GM18517 (cell line): ENCODE results near the gene KCNIP1.

Experiments
- ATAC-seq: cut with Tn5 transposase; IDR thresholded peaks from one replicate; pipeline ENCODE4 v1.9.1; 2021; ENCODE audit warnings: mild to moderate bottlenecking, moderate library complexity; ENCODE audit not compliant: unreplicated experiment

Gene KCNIP1

GRCh38 chr5:170503990-170504596, at the start of gene KCNIP1:
Gene KCNIP1, plus strand, starts transcription at chr5:170504020.
- ATAC-seq = no peak

GRCh38 chr5:170463426-170463825, 40.4 kb upstream of the KCNIP1 start:
- ATAC-seq = no peak

- ATAC-seq = no peak
Observed at GRCh38 chr5:170464280-170465127, 39.3 kb upstream of the KCNIP1 start.

- no peak for ATAC-seq
Observed at GRCh38 chr5:170466553-170466952, 37.3 kb upstream of the KCNIP1 start.

- no peak for ATAC-seq
Observed at GRCh38 chr5:170466988-170467707, 36.7 kb upstream of the KCNIP1 start.

DNA sequence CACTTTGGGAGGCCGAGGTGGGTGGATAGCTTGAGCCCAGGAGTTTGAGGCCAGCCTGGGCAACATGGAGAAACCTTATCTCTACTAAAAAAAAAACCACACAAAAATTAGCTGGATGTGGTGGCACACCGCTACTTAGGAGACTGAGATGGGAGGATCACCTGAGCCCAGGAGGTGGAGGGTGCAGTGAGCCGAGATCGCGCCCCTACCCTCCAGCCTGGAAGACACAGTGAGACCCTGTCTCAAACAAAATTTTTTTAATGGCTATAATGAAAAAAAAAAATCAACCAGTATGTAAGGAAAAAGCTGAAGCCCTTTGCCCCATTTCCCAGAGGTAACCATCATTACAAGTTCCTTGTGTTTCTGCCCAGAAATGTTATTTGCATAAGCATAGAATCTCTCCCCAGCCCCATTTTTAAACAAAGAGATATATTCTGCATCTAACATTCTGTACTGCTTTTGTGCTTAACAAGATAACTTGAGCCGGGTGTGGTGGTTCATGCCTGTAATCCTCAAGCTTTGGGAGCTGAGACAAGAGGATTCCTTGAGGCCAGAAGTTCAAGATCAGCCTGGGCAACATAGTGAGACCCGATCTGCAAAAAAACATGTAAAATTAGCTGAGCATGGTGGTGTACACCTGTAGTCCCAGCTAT, 35.1 kb upstream of the KCNIP1 start:
- no peak for ATAC-seq

GRCh38 chr5:170469414-170469813, 34.4 kb upstream of the KCNIP1 start:
- ATAC-seq = no peak

DNA sequence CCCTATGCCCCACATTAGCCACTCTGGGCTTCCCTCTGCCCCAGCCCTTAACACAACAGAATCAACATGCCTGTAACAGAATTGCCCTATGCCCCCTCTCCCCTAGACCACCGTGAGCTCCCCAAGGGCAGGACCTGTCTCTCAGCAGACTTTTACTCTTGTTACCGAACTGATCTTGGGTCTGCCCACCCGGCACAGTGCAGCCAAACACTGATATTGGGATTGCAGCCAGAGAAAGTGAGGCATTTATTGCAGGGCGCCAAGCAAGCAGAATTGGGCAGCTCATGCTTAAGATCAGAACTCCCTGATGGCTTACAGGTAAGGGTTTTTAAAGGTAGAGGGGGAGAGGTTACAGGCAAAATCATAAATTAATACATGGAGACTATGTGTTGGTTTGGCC, 33.5 kb upstream of the KCNIP1 start:
- ATAC-seq = no peak

- ATAC-seq = no peak
Observed at GRCh38 chr5:170470808-170471404, 32.9 kb upstream of the KCNIP1 start.

- ATAC-seq = no peak
Observed at GRCh38 chr5:170471551-170472178, 32.2 kb upstream of the KCNIP1 start.

DNA sequence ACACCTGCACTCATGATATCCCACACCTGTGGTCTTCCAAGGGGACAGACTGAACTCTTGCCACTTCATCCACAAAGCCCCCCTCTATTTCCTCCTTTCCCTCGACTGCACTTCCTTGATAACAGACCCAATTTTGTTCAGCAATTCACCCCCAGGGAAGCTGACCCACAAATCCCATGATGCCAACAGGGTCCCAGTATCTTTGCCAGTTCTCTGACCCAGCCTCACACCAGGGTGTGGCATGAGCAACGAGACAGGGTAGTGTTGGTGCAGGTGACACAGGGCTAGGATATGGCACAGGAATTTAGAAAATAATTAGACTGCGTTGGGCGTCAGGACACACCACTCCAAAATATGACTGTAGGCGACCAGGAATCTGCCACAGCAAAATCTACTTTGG, 30.2 kb upstream of the KCNIP1 start:
- no peak for ATAC-seq

- no peak for ATAC-seq
Observed at GRCh38 chr5:170474489-170475274, 29.1 kb upstream of the KCNIP1 start.

GRCh38 chr5:170475294-170476000, 28.4 kb upstream of the KCNIP1 start:
- no peak for ATAC-seq

DNA sequence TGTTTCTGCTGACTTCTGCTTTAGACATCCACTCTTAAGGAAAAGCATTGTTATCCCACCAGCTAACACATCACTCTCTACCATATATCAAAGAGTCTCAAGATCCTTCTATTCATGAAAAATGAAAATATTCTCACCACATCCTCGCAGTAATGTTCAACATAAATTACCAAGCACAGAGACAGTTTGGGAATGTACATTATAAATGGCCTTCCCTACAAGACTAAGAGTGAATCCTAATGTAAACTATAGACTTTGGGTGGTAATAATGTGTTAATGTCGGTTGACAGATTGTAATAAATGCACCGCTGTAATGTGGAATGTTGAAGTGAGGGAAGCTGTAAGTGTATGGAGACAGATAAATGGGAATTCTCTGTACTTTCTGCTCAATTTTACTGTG, 27.1 kb upstream of the KCNIP1 start:
- ATAC-seq = no peak

DNA sequence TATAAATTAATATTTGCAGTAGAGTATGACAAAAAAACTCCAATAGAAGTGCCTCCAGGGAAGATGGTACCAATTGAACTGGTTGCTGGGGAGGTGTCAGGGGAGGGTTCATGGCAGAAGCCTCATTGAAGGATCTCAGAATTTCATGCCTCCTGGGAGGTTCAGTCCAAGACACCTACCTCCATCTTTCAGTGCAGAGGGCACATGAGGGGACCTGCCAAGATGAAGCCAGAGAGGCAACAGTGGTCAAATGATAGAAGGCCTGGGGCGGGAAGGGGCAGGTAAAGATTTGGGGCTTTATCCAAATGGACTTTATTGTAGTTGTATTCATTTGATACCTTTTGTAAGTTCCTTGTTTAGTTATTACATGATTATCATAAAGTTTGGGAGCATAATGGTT, 25.9 kb upstream of the KCNIP1 start:
- no peak for ATAC-seq

DNA sequence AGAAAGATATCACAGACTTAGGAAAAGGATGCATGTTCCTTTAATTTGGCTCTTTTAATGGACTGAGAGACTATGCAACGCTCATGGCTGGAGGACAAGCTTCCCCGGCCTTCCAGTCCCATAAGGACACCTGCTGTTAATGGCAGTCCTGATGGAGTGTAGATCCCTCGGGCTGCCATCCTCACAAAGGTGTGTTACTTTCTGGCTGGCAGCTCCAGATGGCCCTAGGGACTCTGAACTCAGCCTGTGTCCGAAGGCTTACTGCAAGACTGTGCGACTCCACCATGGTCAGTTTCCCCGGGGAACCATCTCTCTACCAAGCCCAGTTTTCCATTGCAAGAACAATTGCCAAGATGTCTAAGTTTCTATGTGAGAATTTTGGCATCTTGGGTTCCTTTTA, 25.5 kb upstream of the KCNIP1 start:
- no peak for ATAC-seq

- no peak for ATAC-seq
Observed at GRCh38 chr5:170479484-170479883, 24.3 kb upstream of the KCNIP1 start.

DNA sequence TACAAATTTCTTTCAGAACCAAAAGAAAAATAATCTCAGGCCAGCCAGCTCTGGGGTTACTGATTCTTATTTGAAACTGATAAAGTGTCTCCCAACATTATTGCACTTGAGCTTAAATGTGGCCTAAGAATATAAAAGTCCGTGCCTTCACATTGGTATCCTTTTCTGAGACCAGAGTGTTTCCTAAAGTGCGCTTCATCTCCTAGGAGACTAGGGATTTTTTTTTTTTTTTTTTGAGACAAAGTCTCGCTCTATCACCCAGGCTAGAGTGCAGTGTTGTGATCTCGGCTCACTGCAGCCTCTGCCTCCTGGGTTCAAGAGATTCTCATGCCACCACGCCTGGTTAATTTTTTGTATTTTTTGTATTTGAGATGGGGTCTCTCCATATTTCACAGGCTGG, 23.6 kb upstream of the KCNIP1 start:
- no peak for ATAC-seq

DNA sequence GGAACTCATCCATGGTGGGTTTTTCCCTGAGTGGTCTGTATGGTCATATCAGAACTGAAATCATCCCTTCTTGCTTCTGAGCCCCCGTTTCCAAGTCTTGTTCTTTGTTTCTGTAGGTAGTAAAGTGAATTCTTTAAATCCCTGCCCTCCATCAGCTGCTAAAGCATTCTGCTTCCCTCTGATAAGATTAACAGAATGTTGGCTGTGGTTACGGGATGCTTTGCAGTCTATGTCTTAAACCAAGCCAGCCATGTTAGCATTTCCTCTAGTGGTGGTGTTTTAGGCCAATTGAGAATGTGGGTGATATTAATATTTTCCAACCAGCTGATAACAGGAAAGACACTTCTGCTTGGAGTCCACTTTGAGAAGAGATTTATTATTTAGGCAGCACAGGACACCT, 22.0 kb upstream of the KCNIP1 start:
- ATAC-seq = no peak
